ENCODE measurements around the gene COL5A1. TPM values are rescaled to one million over a fixed set of nuclear protein-coding genes. Genes with fewer than 3 reads are reported as not detected.

The COL5A1 gene
- total RNA-seq, 1 experiment from 2014 or later = not detected

DNA sequence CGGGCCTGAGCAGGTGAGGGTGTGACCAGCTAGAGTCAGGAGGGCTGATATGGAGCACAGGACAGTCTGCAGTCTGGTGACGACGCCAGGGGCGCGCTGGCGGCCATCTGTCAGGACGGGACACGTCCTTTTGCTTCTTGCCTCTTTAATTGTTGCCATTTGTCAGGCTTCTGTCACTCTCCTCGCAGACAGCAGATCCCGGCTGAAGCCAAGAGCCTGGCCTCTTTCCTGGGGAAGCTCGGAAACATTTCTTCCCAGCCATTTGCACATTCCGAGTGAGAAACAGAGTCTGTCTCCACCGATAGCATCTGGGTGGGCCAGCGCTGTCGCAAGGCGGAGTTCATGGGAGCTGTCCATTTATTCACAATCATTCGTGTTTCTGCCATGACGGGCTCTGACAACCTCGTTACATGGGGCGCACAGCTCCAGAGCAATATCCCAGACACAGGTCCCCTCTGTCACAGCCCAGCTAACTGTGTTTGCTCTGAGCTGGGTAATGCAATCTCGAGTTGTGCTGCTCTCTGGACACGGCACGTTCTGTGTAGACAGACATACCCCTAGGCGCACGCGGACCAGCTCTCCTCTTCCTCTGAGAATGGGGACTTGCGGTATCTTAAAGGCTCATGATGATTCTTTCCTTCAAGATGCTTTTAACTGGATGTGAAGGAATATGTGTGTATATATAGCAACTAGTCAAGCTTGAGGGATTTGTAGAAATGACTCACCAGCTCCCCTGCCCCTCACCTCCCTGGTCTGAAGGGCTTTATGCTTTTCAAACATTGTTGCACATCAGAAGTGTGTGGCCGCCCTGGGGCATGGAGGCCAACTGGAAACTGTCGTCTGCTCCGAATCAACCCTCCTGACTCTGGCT lies 133.7 kb downstream of the COL5A1 start:
- no TSS peak for BruUV-seq (replicated peaks)
- POLR2A ChIA-PET = no interaction called here
- Mint-ChIP-seq H3K27ac (ENCODE audit: low read depth, unreplicated experiment) (no peak overlapping the region), H3K4me3 (ENCODE audit: unreplicated experiment) (no peak overlapping the region), H3K27me3 (ENCODE audit: insufficient read depth, unreplicated experiment) (peaks cover 37% of the 10 kb centered on the region), H3K36me3 (ENCODE audit: insufficient read depth, unreplicated experiment) (no peaks in the 10 kb centered on the region), H3K9me3 (ENCODE audit: unreplicated experiment) (no peaks in the 10 kb centered on the region), H3K4me1 (ENCODE audit: insufficient read depth, unreplicated experiment) (peaks cover 28% of the 10 kb centered on the region)
- intact Hi-C loops (cut with micrococcal nuclease) = loop anchor here (10.0 kb wide), 1 partner anchor 249 kb away; no protein-coding TSS in a partner anchor
- CTCF ChIA-PET = interaction anchor here (1.7 kb wide), 1 partner anchor 15 kb away, joined by 7 read pairs; no protein-coding TSS in a partner anchor
- no peak for TF ChIP-seq CTCF (IDR thresholded peaks at IDR 0.05; ENCODE audit: unreplicated experiment)
- DNase-seq (ENCODE audit: unreplicated experiment) = no peak

DNA sequence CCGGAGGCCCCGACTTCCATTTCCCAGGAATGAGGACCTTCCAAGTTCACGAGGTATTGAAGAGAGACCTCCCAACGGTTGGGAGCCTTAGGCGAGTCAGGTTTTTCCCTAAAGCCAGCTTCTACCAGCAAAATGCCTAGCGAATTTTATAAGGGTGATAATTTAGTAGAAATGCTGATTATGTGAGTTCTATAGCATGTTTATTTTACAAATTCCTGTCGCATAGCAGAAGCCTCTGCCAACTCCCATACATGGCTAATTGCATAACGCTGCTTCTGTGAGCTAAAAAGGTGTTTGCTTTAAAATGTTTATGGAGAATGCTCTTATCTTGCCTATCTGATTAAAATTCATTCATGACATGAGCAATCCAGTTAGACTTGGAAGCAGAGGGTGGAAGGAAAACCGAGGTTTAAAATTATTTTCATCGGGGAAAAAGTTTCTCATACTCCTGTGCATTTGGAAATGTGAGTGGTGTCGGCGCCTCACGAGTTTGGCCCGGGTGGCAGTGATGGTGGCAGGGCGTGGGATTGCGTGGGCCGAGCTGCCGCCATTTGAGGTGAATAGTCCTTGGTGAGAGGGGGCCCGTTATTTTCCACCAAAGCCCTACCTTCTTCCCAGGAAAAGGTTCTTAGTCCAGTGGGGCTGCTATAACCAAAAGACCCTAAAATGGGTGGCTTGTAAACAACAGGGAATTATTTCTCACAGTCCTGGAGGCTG lies 134.6 kb downstream of the COL5A1 start:
- POLR2A ChIA-PET = no interaction called here
- peaks cover 28% of the 10 kb centered on the region for H3K4me1 Mint-ChIP-seq (ENCODE audit: insufficient read depth, unreplicated experiment)
- CTCF ChIA-PET = interaction anchor here (1.7 kb wide), 1 partner anchor 14 kb away, joined by 7 read pairs; no protein-coding TSS in a partner anchor

DNA sequence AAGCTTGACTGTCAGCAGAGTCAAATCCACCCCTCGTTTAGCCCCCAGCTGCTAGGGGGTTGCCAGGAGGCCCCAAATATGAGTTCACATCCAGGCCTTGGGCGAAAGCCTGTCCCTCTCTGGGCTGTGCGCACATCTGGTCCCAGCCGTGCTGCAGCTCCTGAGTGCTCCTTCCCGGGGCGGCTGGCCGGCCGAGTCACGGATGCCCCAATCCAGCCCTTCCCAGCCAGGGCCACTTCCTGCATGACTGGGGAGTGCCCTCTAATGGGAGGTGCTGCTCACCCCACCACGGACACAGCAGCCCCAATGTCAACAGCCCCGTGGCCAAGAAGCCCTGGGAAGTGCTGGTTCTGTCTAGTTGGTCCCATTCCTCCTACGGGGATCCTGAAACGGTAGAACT lies 135.6 kb downstream of the COL5A1 start:
- no TSS peak for BruUV-seq (replicated peaks)
- no peak for DNase-seq (ENCODE audit: unreplicated experiment)
- no peak for TF ChIP-seq CTCF (IDR thresholded peaks at IDR 0.05; ENCODE audit: unreplicated experiment)
- no peak overlapping the region for H3K4me3 Mint-ChIP-seq (ENCODE audit: unreplicated experiment)
- no peaks in the 10 kb centered on the region for H3K36me3 Mint-ChIP-seq (ENCODE audit: insufficient read depth, unreplicated experiment)
- CTCF ChIA-PET = interaction anchor here (0.6 to 1.4 kb wide), 3 partner anchors 37 to 636 kb away, joined by 3 read pairs; no protein-coding TSS in a partner anchor
- H3K9me3 Mint-ChIP-seq (ENCODE audit: unreplicated experiment) = no peaks in the 10 kb centered on the region
- peaks cover 30% of the 10 kb centered on the region for H3K27me3 Mint-ChIP-seq (ENCODE audit: insufficient read depth, unreplicated experiment)
- intact Hi-C loops (cut with micrococcal nuclease) = loop anchor here (10.0 kb wide), 1 partner anchor 248 kb away; no protein-coding TSS in a partner anchor
- no peak overlapping the region for H3K27ac Mint-ChIP-seq (ENCODE audit: low read depth, unreplicated experiment)
- peaks cover 23% of the 10 kb centered on the region for H3K4me1 Mint-ChIP-seq (ENCODE audit: insufficient read depth, unreplicated experiment)
- POLR2A ChIA-PET = no interaction called here

More for the DNA sequence above, 134.6 kb downstream of the COL5A1 start:
- no peak for DNase-seq (ENCODE audit: unreplicated experiment)
- H3K36me3 Mint-ChIP-seq (ENCODE audit: insufficient read depth, unreplicated experiment) = no peaks in the 10 kb centered on the region
- TF ChIP-seq CTCF (IDR thresholded peaks at IDR 0.05; ENCODE audit: unreplicated experiment) = no peak
- BruUV-seq (replicated peaks) = no TSS peak
- intact Hi-C loops (cut with micrococcal nuclease) = loop anchor here (10.0 kb wide), 1 partner anchor 249 kb away; no protein-coding TSS in a partner anchor
- H3K27me3 Mint-ChIP-seq (ENCODE audit: insufficient read depth, unreplicated experiment) = peaks cover 37% of the 10 kb centered on the region
- no peaks in the 10 kb centered on the region for H3K9me3 Mint-ChIP-seq (ENCODE audit: unreplicated experiment)
- H3K4me3 Mint-ChIP-seq (ENCODE audit: unreplicated experiment) = no peak overlapping the region
- H3K27ac Mint-ChIP-seq (ENCODE audit: low read depth, unreplicated experiment) = no peak overlapping the region

- intact Hi-C loops (cut with micrococcal nuclease) = loop anchor here (2.0 to 10.0 kb wide), 2 partner anchors 81 to 247 kb away; no protein-coding TSS in a partner anchor
- POLR2A ChIA-PET = interaction anchor here (0.6 to 1.3 kb wide), 6 partner anchors 9 to 404 kb away, joined by 3 to 4 read pairs (median 3); no protein-coding TSS in a partner anchor
- H3K36me3 Mint-ChIP-seq (ENCODE audit: insufficient read depth, unreplicated experiment) = peaks cover 6% of the 10 kb centered on the region
- H3K27me3 Mint-ChIP-seq (ENCODE audit: insufficient read depth, unreplicated experiment) = peaks cover 39% of the 10 kb centered on the region
- H3K27ac Mint-ChIP-seq (ENCODE audit: low read depth, unreplicated experiment) = no peak overlapping the region
- no peak overlapping the region for H3K4me3 Mint-ChIP-seq (ENCODE audit: unreplicated experiment)
- peaks cover 23% of the 10 kb centered on the region for H3K4me1 Mint-ChIP-seq (ENCODE audit: insufficient read depth, unreplicated experiment)
- CTCF ChIA-PET = interaction anchor here (0.5 to 1.8 kb wide), 20 partner anchors 9 to 916 kb away, joined by 3 to 5 read pairs (median 3); no protein-coding TSS in a partner anchor
- no peaks in the 10 kb centered on the region for H3K9me3 Mint-ChIP-seq (ENCODE audit: unreplicated experiment)
- TF ChIP-seq CTCF (IDR thresholded peaks at IDR 0.05; ENCODE audit: unreplicated experiment) = no peak
- DNase-seq (ENCODE audit: unreplicated experiment) = no peak
- BruUV-seq (replicated peaks) = no TSS peak
These were observed 136.6 kb downstream of the COL5A1 start for GRCh38 chr9:134778156-134778555.

Measured in MCF 10A (cell line).